Panc1 (cell line): ENCODE data around the gene SCUBE2. TPM values are rescaled to one million over a fixed set of nuclear protein-coding genes. Genes with fewer than 3 reads are reported as not detected.

Experiments
- ATAC-seq: fragments of 200-7000 bp; cut with Tn5 transposase; 2 replicates; pipeline ENCODE4 v1.9.1; 2020; ENCODE audit warnings: mild to moderate bottlenecking, moderate library complexity
- BruUV-seq: library from RNA; stranded (reverse); fragments of 400-500 nt; replicated peaks from 2 replicates; lab custom pipeline; 2021; lab: Mats Ljungman, UMichigan
- CTCF ChIA-PET: fragments of 300-600 bp; sonication (Branson Sonifier 250); formaldehyde crosslinking; loops from one replicate; lab custom pipeline; 2022; ENCODE audit warnings: antibody characterized with exemption; lab: Charles Lee
- POLR2A ChIA-PET: fragments of 300-600 bp; sonication (Branson Sonifier 250); formaldehyde crosslinking; loops from one replicate; lab custom pipeline; 2022; ENCODE audit warnings: antibody characterized with exemption; lab: Charles Lee
- DNase-seq: peaks from one replicate; pipeline ENCODE4 v3.0.0-alpha.2; 2010; ENCODE audit warnings: low read depth, low spot score
- H3K27ac ChIP-seq: 2 replicates; pipeline ENCODE4 v1.5.1; 2011; ENCODE audit warnings: mild to moderate bottlenecking, low read length, inconsistent platforms
- H3K27me3 ChIP-seq: fragments of 200-500 bp; sonication (Bioruptor generic); 2 replicates; pipeline ENCODE4 v1.6.0; 2014; ENCODE audit warnings: low read length, inconsistent platforms; ENCODE audit not compliant: control insufficient read depth, insufficient read depth
- H3K36me3 ChIP-seq: fragments of 200-500 bp; sonication (Bioruptor generic); 2 replicates; pipeline ENCODE4 v1.5.1; 2014; ENCODE audit warnings: inconsistent platforms, mild to moderate bottlenecking, low read length, moderate library complexity; ENCODE audit not compliant: control insufficient read depth, insufficient read depth
- H3K4me1 ChIP-seq: 2 replicates; pipeline ENCODE4 v1.5.1; 2011; ENCODE audit warnings: inconsistent platforms, mild to moderate bottlenecking, low read length, moderate library complexity; ENCODE audit not compliant: control insufficient read depth, insufficient read depth
- H3K4me3 ChIP-seq, 2 experiments: 2 replicates each; pipeline ENCODE4 v1.5.1; 2011 to 2012; ENCODE audit warnings: low read depth in 2 of 2, low read length in 2 of 2, mild to moderate bottlenecking in 2 of 2, inconsistent platforms in 1 of 2, moderate library complexity in 1 of 2
- H3K9me3 ChIP-seq: fragments of 200-500 bp; sonication (Bioruptor generic); 2 replicates; pipeline ENCODE4 v1.5.1; 2014; ENCODE audit warnings: low read depth, mild to moderate bottlenecking, inconsistent platforms, low read length, moderate library complexity; ENCODE audit not compliant: control insufficient read depth, insufficient read depth
- POLR2AphosphoS5 ChIP-seq: IDR thresholded peaks from 2 replicates; pipeline ENCODE4 v1.6.1; 2012; ENCODE audit warnings: mild to moderate bottlenecking, low read depth, low read length, moderate library complexity
- SIN3A ChIP-seq: IDR thresholded peaks from 2 replicates; pipeline ENCODE4 v1.6.1; 2012; ENCODE audit warnings: low read depth, mild to moderate bottlenecking, low read length, moderate library complexity, borderline replicate concordance; ENCODE audit not compliant: insufficient read depth
- TCF7L2 ChIP-seq: IDR thresholded peaks from 2 replicates; pipeline ENCODE4 v1.6.1; 2011; ENCODE audit warnings: mild to moderate bottlenecking, low read depth, low read length, inconsistent platforms
- in situ Hi-C: cut with HindIII; loops from 2 replicates; pipeline ENCODE4 v1.10.0; 2016; ENCODE audit warnings: low sequenced_read_pairs, low pct_unique_long_range_greater_than_20kb
- intact Hi-C: fragments of 100-400 bp; cut with micrococcal nuclease; formaldehyde crosslinking; loops from one replicate; pipeline ENCODE4 v1.10.0; 2022; ENCODE audit not compliant: unreplicated experiment
- total RNA-seq: library from RNA; stranded (reverse); gene quantifications from one replicate; pipeline ENCODE4 v1.2.1, GENCODE V29; 2021; ENCODE audit not compliant: unreplicated experiment
- TF ChIP-seq, protein P1 (sequence below): fragments of 450-650 bp; IDR thresholded peaks from 2 replicates; pipeline ENCODE4 v1.5.1; 2017; ENCODE audit warnings: mild to moderate bottlenecking
- TF ChIP-seq, protein P2 (sequence below), 2 experiments: IDR thresholded peaks; 2 replicates each; pipeline ENCODE4 v1.6.1; 2011 to 2012; ENCODE audit warnings: low read depth in 2 of 2, control low read depth in 1 of 2, low read length in 1 of 2, mild to moderate bottlenecking in 1 of 2, moderate library complexity in 1 of 2; ENCODE audit not compliant: insufficient read depth in 1 of 2

Gene SCUBE2
- total RNA-seq, 1 experiment from 2014 or later: 2.8 TPM

DNA sequence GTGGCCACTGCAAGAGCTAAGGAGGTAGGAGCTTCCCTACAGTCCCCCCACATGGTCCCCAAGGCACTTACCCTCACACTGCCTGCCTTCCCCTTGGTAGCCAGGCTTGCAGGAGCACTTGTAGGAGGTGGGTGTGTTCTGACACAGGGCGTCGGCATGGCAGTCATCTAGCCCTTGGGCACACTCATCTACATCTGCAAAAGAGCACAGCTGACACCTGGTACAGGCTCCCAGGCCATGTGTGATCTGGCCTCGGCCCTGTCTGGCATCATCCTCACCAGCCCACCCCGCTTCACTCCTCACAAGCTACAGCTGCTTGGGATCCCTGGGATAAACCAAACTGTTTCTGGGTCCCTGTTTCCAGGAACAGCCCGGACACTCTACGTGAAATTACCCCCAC lies 1.8 kb downstream of the SCUBE2 start:
- CTCF ChIA-PET: interaction anchor here (0.6 to 1.5 kb wide), 2 partner anchors 14 to 48 kb away, joined by 3 to 8 read pairs; no protein-coding TSS in a partner anchor
- in situ Hi-C loops: no loop called here
- no peak for DNase-seq

DNA sequence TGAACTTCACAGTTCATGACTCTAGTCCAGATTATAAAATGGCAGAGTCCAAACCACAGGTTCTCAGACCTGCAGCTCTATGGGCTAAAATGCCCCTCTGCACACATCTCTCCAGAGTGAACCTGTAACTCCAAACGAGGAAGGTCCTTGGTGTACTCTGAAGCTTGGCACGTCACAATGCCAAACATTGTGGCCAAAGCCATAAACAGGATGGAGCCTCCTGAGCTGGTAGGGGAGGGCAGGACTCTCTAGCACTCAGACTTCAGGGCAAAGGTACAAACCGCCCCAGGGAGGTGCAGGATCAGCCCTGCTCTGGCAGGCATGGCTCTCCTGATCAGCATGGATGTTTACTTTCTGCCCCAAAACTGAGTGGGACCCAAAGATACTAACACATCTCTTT lies 2.3 kb downstream of the SCUBE2 start:
- no peaks in the 10 kb centered on the region for H3K9me3 ChIP-seq
- peaks cover 11% of the 10 kb centered on the region; the same call in 1 of the 2 replicates for H3K4me1 ChIP-seq
- no peak for DNase-seq
- ChIA-PET CTCF (interaction anchor here (0.6 to 1.5 kb wide), 2 partner anchors 11 to 49 kb away, joined by 3 to 4 read pairs; no protein-coding TSS in a partner anchor), POLR2A (interaction anchor here (0.6 to 1.1 kb wide), 2 partner anchors 10 to 1397 kb away, joined by 3 read pairs; no protein-coding TSS in a partner anchor)
- BruUV-seq: no TSS peak
- H3K36me3 ChIP-seq: no peaks in the 10 kb centered on the region
- peaks cover 7% of the 10 kb centered on the region; the same call in 1 of the 2 replicates for H3K27me3 ChIP-seq
- H3K27ac ChIP-seq: no peak overlapping the region
- no peak for TF ChIP-seq POLR2AphosphoS5
- TF ChIP-seq, protein P1, sequence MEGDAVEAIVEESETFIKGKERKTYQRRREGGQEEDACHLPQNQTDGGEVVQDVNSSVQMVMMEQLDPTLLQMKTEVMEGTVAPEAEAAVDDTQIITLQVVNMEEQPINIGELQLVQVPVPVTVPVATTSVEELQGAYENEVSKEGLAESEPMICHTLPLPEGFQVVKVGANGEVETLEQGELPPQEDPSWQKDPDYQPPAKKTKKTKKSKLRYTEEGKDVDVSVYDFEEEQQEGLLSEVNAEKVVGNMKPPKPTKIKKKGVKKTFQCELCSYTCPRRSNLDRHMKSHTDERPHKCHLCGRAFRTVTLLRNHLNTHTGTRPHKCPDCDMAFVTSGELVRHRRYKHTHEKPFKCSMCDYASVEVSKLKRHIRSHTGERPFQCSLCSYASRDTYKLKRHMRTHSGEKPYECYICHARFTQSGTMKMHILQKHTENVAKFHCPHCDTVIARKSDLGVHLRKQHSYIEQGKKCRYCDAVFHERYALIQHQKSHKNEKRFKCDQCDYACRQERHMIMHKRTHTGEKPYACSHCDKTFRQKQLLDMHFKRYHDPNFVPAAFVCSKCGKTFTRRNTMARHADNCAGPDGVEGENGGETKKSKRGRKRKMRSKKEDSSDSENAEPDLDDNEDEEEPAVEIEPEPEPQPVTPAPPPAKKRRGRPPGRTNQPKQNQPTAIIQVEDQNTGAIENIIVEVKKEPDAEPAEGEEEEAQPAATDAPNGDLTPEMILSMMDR: no peak
- TF ChIP-seq SIN3A: no peak
- TF ChIP-seq, protein P2, sequence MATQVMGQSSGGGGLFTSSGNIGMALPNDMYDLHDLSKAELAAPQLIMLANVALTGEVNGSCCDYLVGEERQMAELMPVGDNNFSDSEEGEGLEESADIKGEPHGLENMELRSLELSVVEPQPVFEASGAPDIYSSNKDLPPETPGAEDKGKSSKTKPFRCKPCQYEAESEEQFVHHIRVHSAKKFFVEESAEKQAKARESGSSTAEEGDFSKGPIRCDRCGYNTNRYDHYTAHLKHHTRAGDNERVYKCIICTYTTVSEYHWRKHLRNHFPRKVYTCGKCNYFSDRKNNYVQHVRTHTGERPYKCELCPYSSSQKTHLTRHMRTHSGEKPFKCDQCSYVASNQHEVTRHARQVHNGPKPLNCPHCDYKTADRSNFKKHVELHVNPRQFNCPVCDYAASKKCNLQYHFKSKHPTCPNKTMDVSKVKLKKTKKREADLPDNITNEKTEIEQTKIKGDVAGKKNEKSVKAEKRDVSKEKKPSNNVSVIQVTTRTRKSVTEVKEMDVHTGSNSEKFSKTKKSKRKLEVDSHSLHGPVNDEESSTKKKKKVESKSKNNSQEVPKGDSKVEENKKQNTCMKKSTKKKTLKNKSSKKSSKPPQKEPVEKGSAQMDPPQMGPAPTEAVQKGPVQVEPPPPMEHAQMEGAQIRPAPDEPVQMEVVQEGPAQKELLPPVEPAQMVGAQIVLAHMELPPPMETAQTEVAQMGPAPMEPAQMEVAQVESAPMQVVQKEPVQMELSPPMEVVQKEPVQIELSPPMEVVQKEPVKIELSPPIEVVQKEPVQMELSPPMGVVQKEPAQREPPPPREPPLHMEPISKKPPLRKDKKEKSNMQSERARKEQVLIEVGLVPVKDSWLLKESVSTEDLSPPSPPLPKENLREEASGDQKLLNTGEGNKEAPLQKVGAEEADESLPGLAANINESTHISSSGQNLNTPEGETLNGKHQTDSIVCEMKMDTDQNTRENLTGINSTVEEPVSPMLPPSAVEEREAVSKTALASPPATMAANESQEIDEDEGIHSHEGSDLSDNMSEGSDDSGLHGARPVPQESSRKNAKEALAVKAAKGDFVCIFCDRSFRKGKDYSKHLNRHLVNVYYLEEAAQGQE (IDR thresholded peaks at IDR 0.05; ENCODE audit: insufficient read depth in 1 of 2, low read depth in 2 of 2, low read length in 1 of 2): no peak
- no peak for TF ChIP-seq TCF7L2
- in situ Hi-C loops (no loop called here), intact Hi-C loops (no loop called here)
- no peak overlapping the region for H3K4me3 ChIP-seq
- no peak for ATAC-seq

More for the DNA sequence above, 1.8 kb downstream of the SCUBE2 start:
- no peak overlapping the region for H3K27ac ChIP-seq
- H3K4me1 ChIP-seq: peaks cover 11% of the 10 kb centered on the region; the same call in 1 of the 2 replicates
- ATAC-seq: peak; percentile 26; the same call in 1 of the 2 replicates
- H3K27me3 ChIP-seq: peaks cover 7% of the 10 kb centered on the region; the same call in 1 of the 2 replicates
- H3K36me3 ChIP-seq: no peaks in the 10 kb centered on the region
- no peak overlapping the region for H3K4me3 ChIP-seq
- TF ChIP-seq, protein P1: no peak
- no peak for TF ChIP-seq SIN3A
- TF ChIP-seq, protein P2 (IDR thresholded peaks at IDR 0.05; ENCODE audit: insufficient read depth in 1 of 2, low read depth in 2 of 2, low read length in 1 of 2): no peak
- no peak for TF ChIP-seq POLR2AphosphoS5
- no peak for TF ChIP-seq TCF7L2
- intact Hi-C loops: no loop called here
- POLR2A ChIA-PET: interaction anchor here (0.6 kb wide), 1 partner anchor 107 kb away, joined by 3 read pairs; no protein-coding TSS in a partner anchor
- H3K9me3 ChIP-seq: no peaks in the 10 kb centered on the region
- no TSS peak for BruUV-seq
